ENCODE data around the gene OR8B4. TPM values are rescaled to one million over a fixed set of nuclear protein-coding genes. Genes with fewer than 3 reads are reported as not detected.
"Not testable (repeated sequence)": the region's sequence is repeated elsewhere in the genome, so short reads cannot be mapped to it uniquely, and the experiment has no call there.

The OR8B4 gene
- polyA plus RNA-seq, 12 donors: not detected

GRCh38 chr11:124409906-124410305 is 14.8 kb downstream of the OR8B4 start:
- no peak for DNase-seq

- DNase-seq: no peak
These were observed 19.1 kb downstream of the OR8B4 start for GRCh38 chr11:124405581-124405980.

- not testable (repeated sequence) for DNase-seq
These were observed 21.5 kb downstream of the OR8B4 start for GRCh38 chr11:124403186-124403585.

- peak; percentile 48 for DNase-seq
These were observed 22.2 kb downstream of the OR8B4 start for GRCh38 chr11:124402326-124402922.

- no peak for DNase-seq
These were observed 25.7 kb downstream of the OR8B4 start, which contains the start of gene OR8B3 for GRCh38 chr11:124398924-124399323. Gene OR8B3, minus strand, starts transcription at chr11:124399024. Its CDS starts 1,673 bp downstream, at chr11:124397351.

- not testable (repeated sequence) for DNase-seq
These were observed 27.8 kb downstream of the OR8B4 start for GRCh38 chr11:124396847-124397246.

GRCh38 chr11:124394408-124394807 is 30.3 kb downstream of the OR8B4 start:
- no peak for DNase-seq

GRCh38 chr11:124384399-124384798 is 40.3 kb downstream of the OR8B4 start, which contains the start of gene OR8B2:
Gene OR8B2, minus strand, starts transcription at chr11:124384499. Its CDS starts 1,156 bp downstream, at chr11:124383343.
- no peak for DNase-seq

GRCh38 chr11:124382857-124383256 is 41.8 kb downstream of the OR8B4 start:
- not testable (repeated sequence) for DNase-seq

GRCh38 chr11:124380585-124380984 is 44.1 kb downstream of the OR8B4 start:
- no peak for DNase-seq

GRCh38 chr11:124376280-124376679 is 48.4 kb downstream of the OR8B4 start:
- no peak for DNase-seq

Other genes with a start within 250 kb of the OR8B4 start
- gene OR10D3, start 241.5 kb downstream of the OR8B4 start, polyA plus RNA-seq (ENCODE audit: insufficient read length in 12 of 12): under 1 TPM in 1 of 12 donors, not detected in 11; 0.03 TPM
- gene OR8G1, start 183.8 kb downstream of the OR8B4 start, polyA plus RNA-seq (ENCODE audit: insufficient read length in 12 of 12): under 1 TPM in 1 of 12 donors, not detected in 11; 0.04 TPM
- gene OR8G5, start 168.5 kb downstream of the OR8B4 start, polyA plus RNA-seq (ENCODE audit: insufficient read length in 12 of 12): under 1 TPM in 4 of 12 donors, not detected in 8; 0.14 to 0.20 (median 0.16) TPM
- under 1 TPM in 7 of 12 donors, not detected in 5; 0.01 to 0.08 (median 0.07) TPM for gene OR8D1, start 110.9 kb downstream of the OR8B4 start, polyA plus RNA-seq (ENCODE audit: insufficient read length in 12 of 12)
- gene OR8D2, start 104.7 kb downstream of the OR8B4 start, polyA plus RNA-seq (ENCODE audit: insufficient read length in 12 of 12): not detected
- gene OR8B2, start 40.4 kb downstream of the OR8B4 start, polyA plus RNA-seq (ENCODE audit: insufficient read length in 12 of 12): not detected
- gene OR8B3, start 25.8 kb downstream of the OR8B4 start, polyA plus RNA-seq (ENCODE audit: insufficient read length in 12 of 12): not detected
- not detected for gene OR8B8, start 20.8 kb upstream of the OR8B4 start, polyA plus RNA-seq (ENCODE audit: insufficient read length in 12 of 12)
- not detected for gene OR8B12, start 118.8 kb upstream of the OR8B4 start, polyA plus RNA-seq (ENCODE audit: insufficient read length in 12 of 12)
- under 1 TPM in 9 of 12 donors, not detected in 3; 0.04 to 0.78 (median 0.22) TPM for gene OR8A1, start 145.1 kb upstream of the OR8B4 start, polyA plus RNA-seq (ENCODE audit: insufficient read length in 12 of 12)
- under 1 TPM in 4 of 12 donors, not detected in 8; 0.10 to 0.18 (median 0.15) TPM for gene PANX3, start 186.6 kb upstream of the OR8B4 start, polyA plus RNA-seq (ENCODE audit: insufficient read length in 12 of 12)
- gene TBRG1, start 198.0 kb upstream of the OR8B4 start, polyA plus RNA-seq (ENCODE audit: insufficient read length in 12 of 12): 10 to 100 TPM in 11 of 12 donors, not detected in 1; 17.4 to 35.2 (median 25.4) TPM
- 10 to 100 TPM in 1 of 12 donors, 1 to 10 TPM in 10, not detected in 1; 4.7 to 23.3 (median 7.2) TPM for gene SIAE, start 248.9 kb upstream of the OR8B4 start, polyA plus RNA-seq (ENCODE audit: insufficient read length in 12 of 12)
- gene SPA17, start 249.0 kb upstream of the OR8B4 start, polyA plus RNA-seq (ENCODE audit: insufficient read length in 12 of 12): 1 to 10 TPM in 10 of 12 donors, not detected in 2; 2.0 to 6.4 (median 3.7) TPM

All from muscle of arm (tissue), 12 donors.